Measurements from ENCODE around the gene TPCN2.

DNA sequence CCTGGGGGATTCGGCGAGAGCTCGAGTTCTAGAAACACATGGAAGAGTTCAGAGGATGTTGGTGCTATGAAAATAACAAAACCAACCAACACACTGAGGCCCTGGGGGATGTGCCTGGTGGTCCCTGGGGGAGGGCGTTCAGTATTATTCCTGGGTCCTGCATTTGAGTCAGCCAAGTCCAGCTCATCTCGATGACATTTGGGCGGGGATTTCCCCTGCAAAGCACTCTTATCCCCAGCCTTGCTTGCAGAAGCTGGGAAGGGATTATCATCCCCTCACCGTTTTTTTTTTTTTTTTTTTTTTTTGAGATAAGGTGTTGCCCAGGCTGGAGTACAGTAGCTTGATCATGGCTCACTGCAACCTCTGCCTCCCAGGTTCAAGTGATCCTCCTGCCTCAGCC, 104.9 kb downstream of the TPCN2 start:
- TF ChIP-seq EZH2 (IDR thresholded peaks at IDR 0.05) = no peak
- TF ChIP-seq POLR2AphosphoS5 (IDR thresholded peaks at IDR 0.05; ENCODE audit: borderline replicate concordance, low read depth, low read length) = no peak
- no peak for TF ChIP-seq FOXP2 (optimal IDR thresholded peaks at IDR 0.05; ENCODE audit: control extremely low read depth, extremely low read length, insufficient read depth)
